Neural cell (in vitro differentiated cells): ENCODE results near the gene KLHDC4. TPM values are rescaled to one million over a fixed set of nuclear protein-coding genes. Genes with fewer than 3 reads are reported as not detected.

Source experiments
- H2AFZ ChIP-seq: fragments of 200-600, 300-800 bp; sonication (generic), shearing (Covaris generic); 2 replicates; pipeline ENCODE4 v1.6.0; 2014; ENCODE audit warnings: low read depth, mild to moderate bottlenecking, antibody characterized with exemption, low read length, moderate library complexity
- H3F3A ChIP-seq: fragments of 200-600 bp; shearing (Covaris generic); 2 replicates; pipeline ENCODE4 v1.6.1; 2016; ENCODE audit warnings: mild to moderate bottlenecking, moderate library complexity, mixed read lengths, antibody characterized with exemption, low read length; ENCODE audit not compliant: insufficient read depth, poor library complexity, severe bottlenecking
- H3K27ac ChIP-seq: fragments of 200-600, 300-800 bp; sonication (generic), shearing (Covaris generic); 2 replicates; pipeline ENCODE4 v1.5.1; 2014; ENCODE audit warnings: mild to moderate bottlenecking, low read length, moderate library complexity
- H3K27me3 ChIP-seq: fragments of 300-800, 200-600 bp; sonication (generic), shearing (Covaris generic); 2 replicates; pipeline ENCODE4 v1.6.0; 2014; ENCODE audit warnings: mild to moderate bottlenecking, low read depth, low read length, moderate library complexity; ENCODE audit not compliant: insufficient read depth
- H3K36me3 ChIP-seq: fragments of 300-800, 200-600 bp; sonication (generic), shearing (Covaris generic); 2 replicates; pipeline ENCODE4 v1.5.1; 2014; ENCODE audit warnings: mild to moderate bottlenecking, antibody characterized with exemption, low read length, moderate library complexity; ENCODE audit not compliant: insufficient read depth
- H3K4me2 ChIP-seq: fragments of 300-800, 200-600 bp; sonication (generic), shearing (Covaris generic); 2 replicates; pipeline ENCODE4 v1.6.0; 2014; ENCODE audit warnings: mild to moderate bottlenecking, low read length
- H3K4me3 ChIP-seq: fragments of 300-800, 200-600 bp; sonication (generic), shearing (Covaris generic); 2 replicates; pipeline ENCODE4 v1.5.1; 2014; ENCODE audit warnings: mild to moderate bottlenecking, low read length, moderate library complexity
- H3K79me2 ChIP-seq: fragments of 200-600 bp; shearing (Covaris generic); replicated peaks from 2 replicates; pipeline ENCODE4 v1.6.0; 2014; ENCODE audit warnings: mild to moderate bottlenecking, low read length, moderate library complexity; ENCODE audit not compliant: insufficient read depth
- H3K9ac ChIP-seq: fragments of 300-800, 200-600 bp; sonication (generic), shearing (Covaris generic); 2 replicates; pipeline ENCODE4 v1.6.1; 2016; ENCODE audit warnings: mild to moderate bottlenecking, low read length, mixed read lengths
- H3K9me2 ChIP-seq: fragments of 200-600 bp; shearing (Covaris generic); 2 replicates; pipeline ENCODE4 v1.6.1; 2016; ENCODE audit warnings: mild to moderate bottlenecking, low read length, mixed read lengths; ENCODE audit not compliant: insufficient read depth
- H3K9me3 ChIP-seq: fragments of 200-600, 300-800 bp; sonication (generic), shearing (Covaris generic); 2 replicates; pipeline ENCODE4 v1.6.1; 2016; ENCODE audit warnings: mild to moderate bottlenecking, mixed run types, low read length, moderate library complexity, mixed read lengths
- H4K20me1 ChIP-seq: fragments of 200-600 bp; shearing (Covaris generic); 2 replicates; pipeline ENCODE4 v1.6.1; 2016; ENCODE audit warnings: mild to moderate bottlenecking, mixed run types; ENCODE audit not compliant: insufficient read depth
- EP300 ChIP-seq: fragments of 450-650 bp; conservative IDR thresholded peaks from 2 replicates; pipeline ENCODE4 v1.6.1; 2014; ENCODE audit warnings: antibody characterized with exemption, mild to moderate bottlenecking, moderate library complexity; ENCODE audit not compliant: poor library complexity, severe bottlenecking
- EZH2 ChIP-seq: fragments of 200-600, 300-800 bp; shearing (Covaris generic), sonication (generic); IDR thresholded peaks from 2 replicates; pipeline ENCODE4 v1.6.1; 2014; ENCODE audit warnings: antibody characterized with exemption, low read length, borderline replicate concordance, mild to moderate bottlenecking; ENCODE audit not compliant: insufficient read depth, poor library complexity, severe bottlenecking
- MXI1 ChIP-seq: fragments of 450-650 bp; conservative IDR thresholded peaks from 2 replicates; pipeline ENCODE4 v1.6.1; 2014; ENCODE audit warnings: antibody characterized with exemption, mild to moderate bottlenecking; ENCODE audit not compliant: poor library complexity, severe bottlenecking
- POLR2AphosphoS5 ChIP-seq: IDR thresholded peaks from 2 replicates; pipeline ENCODE4 v1.6.1; 2012
- RAD21 ChIP-seq: fragments of 450-650 bp; conservative IDR thresholded peaks from 2 replicates; pipeline ENCODE4 v1.6.1; 2014; ENCODE audit warnings: antibody characterized with exemption, mild to moderate bottlenecking, moderate library complexity
- SMC3 ChIP-seq: fragments of 450-650 bp; conservative IDR thresholded peaks from 2 replicates; pipeline ENCODE4 v1.6.1; 2014; ENCODE audit warnings: antibody characterized with exemption, mild to moderate bottlenecking, moderate library complexity; ENCODE audit not compliant: poor library complexity
- TAF1 ChIP-seq: IDR thresholded peaks from 2 replicates; pipeline ENCODE4 v1.6.1; 2012; ENCODE audit warnings: low read depth
- polyA plus RNA-seq: library from polyadenylated mRNA; depleted of rRNA; stranded (reverse); fragments of >200 nt; gene quantifications from 2 replicates; pipeline ENCODE4 v1.2.3, GENCODE V29; 2014
- TF ChIP-seq, protein P1 (sequence below): fragments of 450-650 bp; IDR thresholded peaks from 2 replicates; pipeline ENCODE4 v1.5.1; 2014; ENCODE audit warnings: antibody characterized with exemption, mild to moderate bottlenecking, moderate library complexity; ENCODE audit not compliant: poor library complexity, severe bottlenecking
- TF ChIP-seq, protein P2 (sequence below): IDR thresholded peaks from 2 replicates; pipeline ENCODE4 v1.6.1; 2012; ENCODE audit warnings: borderline replicate concordance

KLHDC4 gene
- polyA plus RNA-seq, 1 donor from 2014 or later = 27.5 TPM

DNA sequence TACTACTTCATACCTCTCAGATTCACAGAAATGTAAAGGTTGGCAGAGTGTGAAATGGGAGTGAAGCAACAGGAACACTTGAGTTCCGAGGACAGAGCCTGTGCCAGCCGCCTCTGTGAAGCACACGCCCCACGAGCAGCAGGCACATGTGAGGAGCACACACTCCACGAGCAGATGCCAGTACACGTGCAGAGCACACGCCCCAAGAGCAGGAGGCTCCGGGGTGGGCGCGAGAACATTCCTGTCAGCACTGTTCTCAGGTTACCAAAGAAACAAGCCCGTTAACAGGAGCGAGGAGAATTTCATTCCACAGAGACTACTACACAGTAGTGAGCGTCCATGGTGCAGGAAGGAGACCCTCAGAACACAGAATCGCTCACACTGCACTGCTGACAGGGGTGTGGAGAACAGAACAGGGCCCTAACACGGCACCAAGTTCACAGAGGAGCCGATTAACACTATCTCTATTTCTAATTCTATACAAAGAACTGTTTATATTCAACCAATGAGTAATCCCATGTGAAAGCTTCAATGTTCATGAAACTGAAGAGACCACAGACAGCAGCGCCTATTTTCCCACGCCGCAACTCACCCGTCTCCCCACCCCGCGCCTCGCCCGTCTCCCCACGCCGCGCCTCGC is 40.1 kb downstream of the KLHDC4 start:
- Histone ChIP-seq H3F3A (no peaks in the 10 kb centered on the region), H3K4me2 (no peak overlapping the region), H3K4me3 (no peak overlapping the region), H3K9me2 (no peaks in the 10 kb centered on the region), H3K27ac (no peak overlapping the region), H3K79me2 (no peaks in the 10 kb centered on the region), H3K36me3 (no peaks in the 10 kb centered on the region), H3K9ac (no peak overlapping the region), H3K27me3 (no peaks in the 10 kb centered on the region), H4K20me1 (no peaks in the 10 kb centered on the region), H3K9me3 (no peaks in the 10 kb centered on the region), H2AFZ (no peak overlapping the region)
- TF ChIP-seq SMC3 (no peak), EZH2 (no peak), TAF1 (no peak), POLR2AphosphoS5 (no peak), MXI1 (no peak), EP300 (no peak), RAD21 (no peak)
- TF ChIP-seq, protein P1, sequence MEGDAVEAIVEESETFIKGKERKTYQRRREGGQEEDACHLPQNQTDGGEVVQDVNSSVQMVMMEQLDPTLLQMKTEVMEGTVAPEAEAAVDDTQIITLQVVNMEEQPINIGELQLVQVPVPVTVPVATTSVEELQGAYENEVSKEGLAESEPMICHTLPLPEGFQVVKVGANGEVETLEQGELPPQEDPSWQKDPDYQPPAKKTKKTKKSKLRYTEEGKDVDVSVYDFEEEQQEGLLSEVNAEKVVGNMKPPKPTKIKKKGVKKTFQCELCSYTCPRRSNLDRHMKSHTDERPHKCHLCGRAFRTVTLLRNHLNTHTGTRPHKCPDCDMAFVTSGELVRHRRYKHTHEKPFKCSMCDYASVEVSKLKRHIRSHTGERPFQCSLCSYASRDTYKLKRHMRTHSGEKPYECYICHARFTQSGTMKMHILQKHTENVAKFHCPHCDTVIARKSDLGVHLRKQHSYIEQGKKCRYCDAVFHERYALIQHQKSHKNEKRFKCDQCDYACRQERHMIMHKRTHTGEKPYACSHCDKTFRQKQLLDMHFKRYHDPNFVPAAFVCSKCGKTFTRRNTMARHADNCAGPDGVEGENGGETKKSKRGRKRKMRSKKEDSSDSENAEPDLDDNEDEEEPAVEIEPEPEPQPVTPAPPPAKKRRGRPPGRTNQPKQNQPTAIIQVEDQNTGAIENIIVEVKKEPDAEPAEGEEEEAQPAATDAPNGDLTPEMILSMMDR = no peak
- TF ChIP-seq, protein P2, sequence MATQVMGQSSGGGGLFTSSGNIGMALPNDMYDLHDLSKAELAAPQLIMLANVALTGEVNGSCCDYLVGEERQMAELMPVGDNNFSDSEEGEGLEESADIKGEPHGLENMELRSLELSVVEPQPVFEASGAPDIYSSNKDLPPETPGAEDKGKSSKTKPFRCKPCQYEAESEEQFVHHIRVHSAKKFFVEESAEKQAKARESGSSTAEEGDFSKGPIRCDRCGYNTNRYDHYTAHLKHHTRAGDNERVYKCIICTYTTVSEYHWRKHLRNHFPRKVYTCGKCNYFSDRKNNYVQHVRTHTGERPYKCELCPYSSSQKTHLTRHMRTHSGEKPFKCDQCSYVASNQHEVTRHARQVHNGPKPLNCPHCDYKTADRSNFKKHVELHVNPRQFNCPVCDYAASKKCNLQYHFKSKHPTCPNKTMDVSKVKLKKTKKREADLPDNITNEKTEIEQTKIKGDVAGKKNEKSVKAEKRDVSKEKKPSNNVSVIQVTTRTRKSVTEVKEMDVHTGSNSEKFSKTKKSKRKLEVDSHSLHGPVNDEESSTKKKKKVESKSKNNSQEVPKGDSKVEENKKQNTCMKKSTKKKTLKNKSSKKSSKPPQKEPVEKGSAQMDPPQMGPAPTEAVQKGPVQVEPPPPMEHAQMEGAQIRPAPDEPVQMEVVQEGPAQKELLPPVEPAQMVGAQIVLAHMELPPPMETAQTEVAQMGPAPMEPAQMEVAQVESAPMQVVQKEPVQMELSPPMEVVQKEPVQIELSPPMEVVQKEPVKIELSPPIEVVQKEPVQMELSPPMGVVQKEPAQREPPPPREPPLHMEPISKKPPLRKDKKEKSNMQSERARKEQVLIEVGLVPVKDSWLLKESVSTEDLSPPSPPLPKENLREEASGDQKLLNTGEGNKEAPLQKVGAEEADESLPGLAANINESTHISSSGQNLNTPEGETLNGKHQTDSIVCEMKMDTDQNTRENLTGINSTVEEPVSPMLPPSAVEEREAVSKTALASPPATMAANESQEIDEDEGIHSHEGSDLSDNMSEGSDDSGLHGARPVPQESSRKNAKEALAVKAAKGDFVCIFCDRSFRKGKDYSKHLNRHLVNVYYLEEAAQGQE = no peak

DNA sequence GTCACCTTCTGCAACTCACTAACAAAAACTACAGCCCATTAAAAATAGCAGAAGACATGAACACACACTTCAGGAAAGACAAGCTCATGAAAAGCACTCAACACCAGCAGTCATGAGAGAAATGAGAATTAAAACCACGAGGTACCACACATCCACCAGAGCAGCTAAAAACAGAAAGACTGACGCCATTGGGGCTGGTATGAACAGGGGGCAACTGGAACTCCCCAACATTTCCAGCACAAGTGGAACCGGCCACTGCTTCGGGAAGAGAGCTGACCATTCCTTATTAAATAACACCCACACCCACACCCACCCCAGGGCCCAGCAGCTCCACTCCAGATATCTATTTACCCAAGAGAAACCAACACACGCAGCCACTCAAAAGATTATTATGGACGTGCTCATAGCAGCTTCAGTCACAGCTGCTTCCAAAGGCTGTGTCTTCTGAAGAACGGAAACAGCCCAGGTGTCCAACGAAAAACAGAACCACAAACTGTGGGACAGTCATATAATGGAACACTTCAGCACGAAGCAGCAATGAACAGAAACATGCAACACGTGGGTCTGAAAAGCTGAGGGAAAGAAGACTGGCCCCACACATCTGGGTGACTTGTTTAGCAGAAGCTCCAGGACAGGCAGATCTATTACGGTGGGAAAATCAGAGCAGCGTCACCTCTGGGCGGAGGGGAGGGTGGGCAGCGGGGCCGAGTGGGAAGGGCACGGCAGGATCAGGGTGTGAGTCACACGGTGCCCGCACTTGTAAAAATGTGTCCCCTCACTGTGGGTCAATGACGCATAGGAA is 41.1 kb downstream of the KLHDC4 start:
- no peak overlapping the region for H2AFZ ChIP-seq
- no peaks in the 10 kb centered on the region for H3K79me2 ChIP-seq
- H3K36me3 ChIP-seq = no peaks in the 10 kb centered on the region
- H3K27ac ChIP-seq = no peak overlapping the region
- no peaks in the 10 kb centered on the region for H3K27me3 ChIP-seq
- H3K4me3 ChIP-seq = no peak overlapping the region
- no peaks in the 10 kb centered on the region for H4K20me1 ChIP-seq
- H3F3A ChIP-seq = no peaks in the 10 kb centered on the region
- no peaks in the 10 kb centered on the region for H3K9me2 ChIP-seq
- H3K9ac ChIP-seq = no peak overlapping the region
- TF ChIP-seq EZH2 = no peak
- TF ChIP-seq SMC3 = no peak
- no peak for TF ChIP-seq TAF1
- TF ChIP-seq RAD21 = no peak
- TF ChIP-seq, protein P2 = no peak
- no peak for TF ChIP-seq EP300
- TF ChIP-seq POLR2AphosphoS5 = no peak
- H3K4me2 ChIP-seq = no peak overlapping the region
- no peaks in the 10 kb centered on the region for H3K9me3 ChIP-seq
